HG02623 (cell line): ENCODE data around the gene TEX261.

ENCODE experiments used
- ATAC-seq: cut with Tn5 transposase; IDR thresholded peaks from one replicate; pipeline ENCODE4 v1.9.1; 2021; ENCODE audit warnings: moderate library complexity; ENCODE audit not compliant: unreplicated experiment

TEX261 gene

GRCh38 chr2:70937866-70938585 lies 56.6 kb downstream of the TEX261 start:
- no peak for ATAC-seq

- no peak for ATAC-seq
Observed at GRCh38 chr2:70936979-70937811, 57.5 kb downstream of the TEX261 start.

- ATAC-seq = no peak
Observed at GRCh38 chr2:70936165-70936978, 58.3 kb downstream of the TEX261 start.
